Subcutaneous abdominal adipose tissue (tissue), 5 donors: ENCODE measurements around the gene LCE1A.

ENCODE experiments used
- H3K27ac ChIP-seq: one replicate; pipeline ENCODE4 v1.7.0; 2013; ENCODE audit warnings: low read depth, mild to moderate bottlenecking, inconsistent platforms, low read length, moderate library complexity
- H3K27me3 ChIP-seq, 5 donors: one replicate each; pipeline ENCODE4 v1.7.0; 2013; ENCODE audit warnings: low read length in 5 of 5, inconsistent platforms in 1 of 5; ENCODE audit not compliant: control insufficient read depth in 5 of 5, insufficient read depth in 4 of 5
- H3K36me3 ChIP-seq, 5 donors: one replicate each; pipeline ENCODE4 v1.7.0; 2013; ENCODE audit warnings: low read length in 5 of 5; ENCODE audit not compliant: control insufficient read depth in 5 of 5, insufficient read depth in 5 of 5
- H3K4me1 ChIP-seq, 5 donors: one replicate each; pipeline ENCODE4 v1.7.0; 2013; ENCODE audit warnings: low read length in 5 of 5, mild to moderate bottlenecking in 3 of 5, moderate library complexity in 1 of 5; ENCODE audit not compliant: control insufficient read depth in 5 of 5, insufficient read depth in 5 of 5
- H3K4me3 ChIP-seq, 5 donors: one replicate each; pipeline ENCODE4 v1.7.0; 2013; ENCODE audit warnings: low read length in 5 of 5, low read depth in 1 of 5
- H3K9ac ChIP-seq, 5 donors: one replicate each; pipeline ENCODE4 v1.7.0; 2013; ENCODE audit warnings: low read length in 5 of 5, mild to moderate bottlenecking in 4 of 5, moderate library complexity in 3 of 5
- H3K9me3 ChIP-seq, 5 donors: one replicate each; pipeline ENCODE4 v1.7.0; 2013; ENCODE audit warnings: low read length in 5 of 5; ENCODE audit not compliant: control insufficient read depth in 5 of 5
- donor health status: healthy.
- donor health status: healthy.
- donor health status: healthy.
- donor health status: healthy.
- donor health status: healthy.

The LCE1A gene

DNA sequence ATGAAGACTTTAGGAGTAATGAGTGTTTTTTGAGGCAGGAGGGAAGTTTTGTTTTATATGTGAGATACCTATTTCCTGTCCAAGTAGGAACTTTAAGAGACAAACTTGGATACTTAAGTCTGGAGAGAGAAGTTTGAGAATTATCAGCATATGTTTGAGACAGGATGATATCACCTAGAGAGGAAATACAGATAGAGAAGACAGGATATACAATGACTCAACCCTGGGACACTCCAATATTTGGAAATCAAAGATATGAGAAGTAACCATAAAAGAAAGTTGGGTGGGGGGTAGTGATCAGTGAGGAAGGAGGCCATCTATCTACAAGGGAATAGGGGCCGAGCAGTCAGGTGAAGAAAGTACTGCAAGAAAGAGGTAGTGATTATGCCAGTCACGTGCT, 39.0 kb downstream of the LCE1A start:
- Histone ChIP-seq H3K4me1 (peaks cover 0 to 6% (median 0%) of the 10 kb centered on the region in 5 donors), H3K27ac (no peak overlapping the region), H3K9me3 (no peaks in the 10 kb centered on the region), H3K9ac (no peak overlapping the region), H3K4me3 (no peak overlapping the region), H3K27me3 (no peaks in the 10 kb centered on the region), H3K36me3 (no peaks in the 10 kb centered on the region)

DNA sequence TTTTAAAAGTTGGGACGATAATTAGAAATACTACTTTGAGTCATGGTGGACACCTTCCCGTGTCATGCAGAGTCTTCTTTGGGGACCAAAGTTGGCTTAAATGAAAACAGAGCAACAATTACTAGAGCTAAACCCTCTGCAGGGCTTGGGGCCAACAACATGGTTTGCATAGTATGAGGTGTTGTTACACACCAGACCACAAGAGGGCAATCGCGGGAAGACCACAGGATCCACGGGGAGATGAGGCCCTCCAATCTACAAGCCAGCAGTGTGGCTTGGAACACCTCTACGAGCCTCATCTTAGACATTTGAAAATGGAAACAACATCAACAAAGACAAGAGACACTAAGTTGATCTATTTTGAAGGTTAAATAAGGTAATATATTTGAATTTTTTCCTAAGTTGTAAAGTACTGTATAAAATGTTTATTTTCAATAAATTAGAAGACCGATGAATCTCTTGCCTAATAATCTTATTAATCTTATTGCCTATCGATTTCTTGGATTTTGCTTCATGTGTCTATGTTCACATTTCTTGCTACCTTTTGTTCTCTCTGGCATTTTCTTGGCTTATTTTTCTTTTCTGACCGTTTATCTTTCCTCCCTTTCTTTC, 42.6 kb downstream of the LCE1A start:
- Histone ChIP-seq H3K27ac (no peak overlapping the region), H3K4me3 (no peak overlapping the region), H3K9ac (no peak overlapping the region), H3K27me3 (no peaks in the 10 kb centered on the region), H3K36me3 (no peaks in the 10 kb centered on the region), H3K4me1 (no peaks in the 10 kb centered on the region), H3K9me3 (no peaks in the 10 kb centered on the region)

DNA sequence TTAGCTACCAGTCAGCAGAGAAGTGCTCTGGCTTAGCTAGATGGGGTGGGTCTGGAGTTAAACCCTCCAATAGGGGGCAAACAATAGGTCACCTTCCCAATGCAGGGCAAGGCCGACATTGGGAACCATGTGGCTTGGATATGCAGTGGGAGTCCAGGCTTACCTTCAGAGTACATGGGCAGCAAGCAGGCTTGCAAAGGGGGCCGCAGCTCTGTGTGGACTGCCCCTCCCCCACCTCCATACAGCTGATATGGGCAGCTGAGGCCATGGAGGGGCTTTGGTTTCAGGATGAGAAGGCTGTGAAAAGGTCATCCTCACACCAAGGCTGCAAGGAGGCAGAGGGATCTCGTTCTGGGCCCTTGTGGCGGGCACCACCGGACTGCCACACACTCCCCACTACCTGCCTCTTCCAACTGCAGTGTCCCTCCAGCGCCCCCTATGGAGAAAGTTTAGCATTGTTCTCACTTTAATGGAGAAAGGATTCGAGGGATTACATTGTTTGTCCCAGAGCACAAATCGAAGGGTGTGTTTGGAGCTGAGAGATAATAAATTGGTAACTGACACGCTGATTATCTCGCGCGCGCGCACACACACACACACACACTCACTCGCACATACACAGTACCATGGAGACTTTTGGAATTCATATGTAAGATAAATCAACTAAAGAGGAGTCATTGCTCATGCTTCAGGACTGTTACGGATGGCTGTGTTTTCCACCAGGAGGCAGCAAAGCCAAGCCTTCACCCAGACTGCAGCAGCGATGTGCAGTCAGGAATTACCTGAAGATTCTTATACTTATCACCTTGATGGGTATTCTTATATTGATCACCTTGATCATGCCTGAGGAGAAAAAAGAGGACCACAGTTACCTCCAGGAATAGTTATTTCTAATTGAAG, 43.8 kb downstream of the LCE1A start:
- Histone ChIP-seq H3K9ac (no peak overlapping the region), H3K4me3 (no peak overlapping the region), H3K4me1 (no peaks in the 10 kb centered on the region)

DNA sequence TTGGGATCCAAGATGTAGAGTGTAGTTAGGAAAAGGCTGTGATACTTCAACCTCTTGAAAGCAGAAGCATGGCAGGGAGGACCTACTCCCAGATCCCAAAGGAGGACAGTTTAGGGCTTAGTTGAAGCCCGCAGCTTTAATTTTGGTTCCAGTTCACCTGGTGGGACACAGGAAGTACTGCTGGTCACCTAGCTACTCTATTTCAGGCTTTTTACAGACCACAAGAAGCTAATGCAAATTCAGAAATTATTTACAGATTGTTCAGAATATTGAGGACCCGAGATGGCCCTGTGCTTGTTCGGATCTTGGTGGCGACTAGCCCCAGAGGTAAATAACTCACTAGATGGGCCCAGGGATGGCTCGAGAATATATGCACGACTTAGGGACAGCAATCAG, 44.5 kb downstream of the LCE1A start:
- no peaks in the 10 kb centered on the region for H3K36me3 ChIP-seq
- no peaks in the 10 kb centered on the region for H3K4me1 ChIP-seq
- no peak overlapping the region for H3K4me3 ChIP-seq
- H3K27ac ChIP-seq, result no peak overlapping the region
- no peaks in the 10 kb centered on the region for H3K27me3 ChIP-seq
- no peak overlapping the region for H3K9ac ChIP-seq
- H3K9me3 ChIP-seq, result no peaks in the 10 kb centered on the region

More for the DNA sequence above, 43.8 kb downstream of the LCE1A start:
- no peak overlapping the region for H3K27ac ChIP-seq
- no peaks in the 10 kb centered on the region for H3K9me3 ChIP-seq
- H3K27me3 ChIP-seq, result no peaks in the 10 kb centered on the region
- H3K36me3 ChIP-seq, result no peaks in the 10 kb centered on the region

DNA sequence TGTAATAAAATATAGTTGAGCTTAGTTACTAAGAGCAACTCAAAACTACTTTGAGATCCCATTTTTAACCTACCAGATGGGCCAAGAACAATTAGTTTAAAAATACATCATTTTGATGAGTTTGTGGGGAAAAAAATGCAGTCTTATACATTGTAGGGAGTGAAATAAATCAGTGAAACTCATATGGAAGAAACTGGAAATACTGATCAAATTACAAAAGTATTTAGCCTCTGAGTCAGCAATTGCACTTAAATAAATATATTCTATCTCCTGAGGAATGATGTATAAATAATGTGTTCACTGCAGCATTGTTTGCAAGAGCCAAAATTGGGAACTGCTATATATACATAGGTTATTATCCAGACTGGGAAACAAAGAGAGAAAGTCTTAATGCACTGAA, 46.2 kb downstream of the LCE1A start:
- H3K9ac ChIP-seq, result no peak overlapping the region
- H3K27ac ChIP-seq, result no peak overlapping the region
- no peaks in the 10 kb centered on the region for H3K36me3 ChIP-seq
- H3K27me3 ChIP-seq, result peaks cover 0 to 3% (median 0%) of the 10 kb centered on the region in 5 donors
- no peaks in the 10 kb centered on the region for H3K9me3 ChIP-seq
- H3K4me1 ChIP-seq, result no peaks in the 10 kb centered on the region
- H3K4me3 ChIP-seq, result no peak overlapping the region

DNA sequence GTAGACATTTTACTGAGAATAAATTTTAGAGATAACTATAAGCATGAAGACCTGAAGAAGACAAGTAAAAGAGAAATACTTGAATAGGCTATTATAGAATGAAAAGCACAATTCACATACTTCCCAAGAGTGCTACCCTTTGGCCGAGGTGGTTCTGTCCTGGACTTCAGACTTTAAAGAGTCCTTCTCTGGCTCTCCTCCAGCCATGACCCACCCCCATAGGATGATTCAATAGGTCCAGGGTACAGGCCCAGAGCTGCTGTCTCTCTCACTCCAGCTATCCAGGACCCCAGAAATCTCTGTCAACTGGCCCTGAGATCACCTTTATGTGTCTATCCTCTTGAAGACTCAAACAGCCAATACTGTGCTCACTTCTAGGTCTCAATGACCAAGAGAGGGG, 49.6 kb downstream of the LCE1A start:
- Histone ChIP-seq H3K4me1 (no peaks in the 10 kb centered on the region), H3K4me3 (no peak overlapping the region), H3K36me3 (no peaks in the 10 kb centered on the region), H3K9ac (no peak overlapping the region), H3K27ac (no peak overlapping the region), H3K27me3 (peaks cover 0 to 3% (median 0%) of the 10 kb centered on the region in 5 donors), H3K9me3 (no peaks in the 10 kb centered on the region)
